ENCODE data around the gene PEA15.

PEA15 gene

GRCh38 chr1:160179336-160179735 is 25.8 kb upstream of the PEA15 start:
- DNase-seq (ENCODE audit: low read depth in 2 of 2) = no peak

- no peak for DNase-seq (ENCODE audit: low read depth in 2 of 2)
These were observed 18.9 kb upstream of the PEA15 start for GRCh38 chr1:160186246-160186645.

- no peak for DNase-seq (ENCODE audit: low read depth in 2 of 2)
These were observed 18.5 kb upstream of the PEA15 start for GRCh38 chr1:160186729-160187128.

- no peak for DNase-seq (ENCODE audit: low read depth in 2 of 2)
These were observed 17.8 kb upstream of the PEA15 start for GRCh38 chr1:160187407-160187806.

- no peak for DNase-seq (ENCODE audit: low read depth in 2 of 2)
These were observed 16.8 kb upstream of the PEA15 start for GRCh38 chr1:160188341-160188740.

- DNase-seq (ENCODE audit: low read depth in 2 of 2) = no peak
These were observed 15.2 kb upstream of the PEA15 start, which contains the start of gene CASQ1 for GRCh38 chr1:160189649-160190625. CASQ1 (plus strand) TSS chr1:160190575; CDS start chr1:160190752, 177 bp downstream.

GRCh38 chr1:160191756-160192155 is 13.4 kb upstream of the PEA15 start:
- no peak for DNase-seq (ENCODE audit: low read depth in 2 of 2)

- no peak for DNase-seq (ENCODE audit: low read depth in 2 of 2)
These were observed 12.9 kb upstream of the PEA15 start for GRCh38 chr1:160192234-160192633.

GRCh38 chr1:160193091-160193819 is 11.9 kb upstream of the PEA15 start:
- DNase-seq (ENCODE audit: low read depth in 2 of 2) = peak; percentile 50 to 60

- no peak for DNase-seq (ENCODE audit: low read depth in 2 of 2)
These were observed 11.1 kb upstream of the PEA15 start for GRCh38 chr1:160193832-160194736.

GRCh38 chr1:160194737-160195059 is 10.5 kb upstream of the PEA15 start:
- DNase-seq (ENCODE audit: low read depth in 2 of 2) = no peak

- no peak for DNase-seq (ENCODE audit: low read depth in 2 of 2)
These were observed 9.0 kb upstream of the PEA15 start for GRCh38 chr1:160196143-160196542.

- DNase-seq (ENCODE audit: low read depth in 2 of 2) = no peak
These were observed 8.0 kb upstream of the PEA15 start for GRCh38 chr1:160197231-160197630.

GRCh38 chr1:160200786-160201185 is 4.4 kb upstream of the PEA15 start:
- DNase-seq (ENCODE audit: low read depth in 2 of 2) = no peak

GRCh38 chr1:160204526-160205241 is 500 bp upstream of the PEA15 start:
- no peak for DNase-seq (ENCODE audit: low read depth in 2 of 2)

GRCh38 chr1:160206036-160206389 is 829 bp downstream of the PEA15 start:
- peak; percentile 30 to 39 for DNase-seq (ENCODE audit: low read depth in 2 of 2)

- DNase-seq (ENCODE audit: low read depth in 2 of 2) = no peak
These were observed 1.4 kb downstream of the PEA15 start for GRCh38 chr1:160206421-160207117.

- no peak for DNase-seq (ENCODE audit: low read depth in 2 of 2)
These were observed 2.0 kb downstream of the PEA15 start for GRCh38 chr1:160207118-160207650.

- DNase-seq (ENCODE audit: low read depth in 2 of 2) = no peak
These were observed 2.8 kb downstream of the PEA15 start for GRCh38 chr1:160207771-160208556.

Measured in stimulated activated CD8-positive, alpha-beta memory T cell treated with anti-CD3 and anti-CD28 coated beads, Interleukin-15, amount 100 ng/mL, for 48 hours (primary cell).